Mucosa of rectum (tissue), 2 donors: ENCODE data around the gene SMIM5.

ENCODE experiments used
- H3K27ac ChIP-seq, 2 donors: one replicate each; pipeline ENCODE4 v1.7.0; 2013; ENCODE audit warnings: inconsistent platforms in 2 of 2, low read depth in 2 of 2, low read length in 2 of 2
- H3K27me3 ChIP-seq, 2 donors: one replicate each; pipeline ENCODE4 v1.7.0; 2013; ENCODE audit warnings: low read length in 2 of 2; ENCODE audit not compliant: control insufficient read depth in 2 of 2, insufficient read depth in 2 of 2
- H3K36me3 ChIP-seq, 2 donors: one replicate each; pipeline ENCODE4 v1.7.0; 2013; ENCODE audit warnings: low read length in 2 of 2; ENCODE audit not compliant: control insufficient read depth in 2 of 2, insufficient read depth in 2 of 2
- H3K4me1 ChIP-seq, 2 donors: one replicate each; pipeline ENCODE4 v1.7.0; 2013; ENCODE audit warnings: low read length in 2 of 2, mild to moderate bottlenecking in 1 of 2; ENCODE audit not compliant: control insufficient read depth in 2 of 2, insufficient read depth in 2 of 2
- H3K4me3 ChIP-seq, 2 donors: one replicate each; pipeline ENCODE4 v1.7.0; 2013; ENCODE audit warnings: low read length in 2 of 2
- H3K9ac ChIP-seq, 2 donors: one replicate each; pipeline ENCODE4 v1.7.0; 2013; ENCODE audit warnings: low read length in 2 of 2, low read depth in 1 of 2, mild to moderate bottlenecking in 1 of 2
- H3K9me3 ChIP-seq, 2 donors: one replicate each; pipeline ENCODE4 v1.7.0; 2013; ENCODE audit warnings: low read length in 2 of 2; ENCODE audit not compliant: control insufficient read depth in 2 of 2
- donor health status: healthy.
- donor health status: Normal muscosa, but diverticular disease.

SMIM5 gene

GRCh38 chr17:75646638-75646992, 13.4 kb downstream of the SMIM5 start:
- H3K9ac ChIP-seq: peak overlapping the region; percentile 57 to 78
- H3K36me3 ChIP-seq: peaks cover 10 to 20% of the 10 kb centered on the region in 2 donors
- H3K27ac ChIP-seq: peak overlapping the region; percentile 98 to 99
- peak overlapping the region; percentile 51 to 59 for H3K4me3 ChIP-seq
- no peaks in the 10 kb centered on the region for H3K9me3 ChIP-seq
- H3K27me3 ChIP-seq: no peaks in the 10 kb centered on the region
- peaks cover 35 to 55% of the 10 kb centered on the region in 2 donors for H3K4me1 ChIP-seq

DNA sequence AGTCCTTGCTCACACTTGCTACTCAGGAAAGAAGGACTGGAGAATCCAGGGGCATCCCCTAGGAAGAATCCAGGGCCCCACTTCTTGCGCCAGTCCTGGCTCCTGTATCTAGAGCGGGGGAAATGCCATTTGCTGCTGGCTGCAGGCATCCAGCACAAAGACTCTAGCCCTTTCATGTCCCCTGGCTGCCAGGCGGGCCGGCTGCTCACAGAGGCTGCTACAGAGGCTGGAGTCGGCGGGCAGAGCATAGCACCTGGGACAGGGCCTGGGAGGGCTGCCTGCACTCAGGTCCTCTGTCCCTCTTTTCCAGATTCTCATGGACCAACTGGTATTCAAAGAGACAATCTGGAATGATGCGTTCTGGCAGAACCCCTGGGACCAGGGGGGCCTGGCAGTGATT, 13.8 kb downstream of the SMIM5 start:
- Histone ChIP-seq H3K27ac (peak overlapping the region; percentile 98 to 99), H3K36me3 (peaks cover 10 to 20% of the 10 kb centered on the region in 2 donors), H3K27me3 (no peaks in the 10 kb centered on the region), H3K4me3 (peak overlapping the region in 1 of 2 donors; percentile 51), H3K9ac (peak overlapping the region; percentile 14 to 78), H3K4me1 (peaks cover 30 to 50% of the 10 kb centered on the region in 2 donors), H3K9me3 (no peaks in the 10 kb centered on the region)

GRCh38 chr17:75647921-75648320, 14.7 kb downstream of the SMIM5 start:
- no peaks in the 10 kb centered on the region for H3K27me3 ChIP-seq
- H3K36me3 ChIP-seq: peaks cover 10 to 23% of the 10 kb centered on the region in 2 donors
- H3K4me1 ChIP-seq: peaks cover 23 to 42% of the 10 kb centered on the region in 2 donors
- no peak overlapping the region for H3K9ac ChIP-seq
- H3K4me3 ChIP-seq: no peak overlapping the region
- H3K27ac ChIP-seq: peak overlapping the region in 1 of 2 donors; percentile 98
- no peaks in the 10 kb centered on the region for H3K9me3 ChIP-seq

DNA sequence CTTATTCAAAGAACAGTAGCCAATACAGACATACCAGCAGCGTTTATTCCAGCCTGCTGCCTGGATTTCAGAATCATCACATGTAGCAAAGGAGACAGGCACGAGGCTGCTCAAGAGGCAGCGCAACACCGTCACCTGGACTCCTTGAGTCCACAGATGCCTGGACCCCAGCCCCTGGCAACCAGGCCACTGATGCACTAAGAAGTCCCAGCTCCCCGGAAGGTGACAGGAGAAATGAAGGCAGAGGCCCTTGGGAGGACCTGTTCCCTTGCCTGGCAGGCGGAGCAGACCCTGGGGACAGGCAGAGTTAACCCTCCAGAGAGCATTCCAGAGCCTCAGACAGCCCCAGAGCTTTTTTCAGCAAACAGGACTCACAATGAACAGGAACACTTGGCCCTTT, 16.5 kb downstream of the SMIM5 start:
- no peak overlapping the region for H3K9ac ChIP-seq
- H3K9me3 ChIP-seq: no peaks in the 10 kb centered on the region
- peaks cover 10 to 23% of the 10 kb centered on the region in 2 donors for H3K36me3 ChIP-seq
- H3K27me3 ChIP-seq: no peaks in the 10 kb centered on the region
- H3K4me1 ChIP-seq: peaks cover 16 to 30% of the 10 kb centered on the region in 2 donors
- H3K27ac ChIP-seq: no peak overlapping the region
- no peak overlapping the region for H3K4me3 ChIP-seq

GRCh38 chr17:75650874-75651273, 17.6 kb downstream of the SMIM5 start:
- Histone ChIP-seq H3K27ac (peak overlapping the region; percentile 74 to 82), H3K27me3 (no peaks in the 10 kb centered on the region), H3K9ac (peak overlapping the region; percentile 14 to 50)

DNA sequence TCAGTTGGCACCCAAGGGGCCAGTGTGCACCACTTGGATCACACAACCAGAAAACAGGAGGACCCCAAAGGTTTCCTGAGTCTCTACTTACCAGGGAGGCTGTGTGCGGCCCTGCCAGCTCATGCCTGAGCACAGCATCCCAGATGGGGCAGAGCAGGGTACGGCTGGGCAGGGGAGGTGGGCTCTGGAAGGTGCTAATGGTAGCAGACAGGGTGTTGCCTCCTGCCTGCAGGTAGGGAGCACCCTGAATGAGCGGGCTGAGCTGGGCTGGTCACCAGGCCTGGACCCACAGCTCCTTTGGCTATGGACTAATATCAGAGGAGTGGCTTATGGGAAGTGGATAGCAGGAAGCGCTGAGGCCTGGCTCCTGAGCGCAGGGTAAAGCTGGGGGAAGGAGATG, 19.1 kb downstream of the SMIM5 start:
- H3K36me3 ChIP-seq: peaks cover 10 to 25% of the 10 kb centered on the region in 2 donors
- no peak overlapping the region for H3K9ac ChIP-seq
- peaks cover 0 to 7% of the 10 kb centered on the region in 2 donors for H3K4me1 ChIP-seq

More at GRCh38 chr17:75650874-75651273, 17.6 kb downstream of the SMIM5 start:
- H3K4me1 ChIP-seq: peaks cover 9 to 18% of the 10 kb centered on the region in 2 donors
- no peak overlapping the region for H3K4me3 ChIP-seq
- H3K36me3 ChIP-seq: peaks cover 10 to 23% of the 10 kb centered on the region in 2 donors
- no peaks in the 10 kb centered on the region for H3K9me3 ChIP-seq

GRCh38 chr17:75652934-75653549, 19.8 kb downstream of the SMIM5 start:
- Histone ChIP-seq H3K4me3 (no peak overlapping the region), H3K9me3 (no peaks in the 10 kb centered on the region), H3K27me3 (no peaks in the 10 kb centered on the region), H3K4me1 (peaks cover 0 to 7% of the 10 kb centered on the region in 2 donors), H3K9ac (no peak overlapping the region), H3K36me3 (peaks cover 11 to 26% of the 10 kb centered on the region in 2 donors), H3K27ac (no peak overlapping the region)

More for the DNA sequence above, 19.1 kb downstream of the SMIM5 start:
- Histone ChIP-seq H3K4me3 (no peak overlapping the region), H3K9me3 (no peaks in the 10 kb centered on the region), H3K27ac (no peak overlapping the region), H3K27me3 (no peaks in the 10 kb centered on the region)

GRCh38 chr17:75654176-75654575, 20.9 kb downstream of the SMIM5 start:
- Histone ChIP-seq H3K36me3 (peaks cover 15 to 26% of the 10 kb centered on the region in 2 donors), H3K27me3 (no peaks in the 10 kb centered on the region), H3K9me3 (no peaks in the 10 kb centered on the region), H3K27ac (no peak overlapping the region), H3K4me3 (no peak overlapping the region), H3K9ac (no peak overlapping the region), H3K4me1 (peaks cover 0 to 7% of the 10 kb centered on the region in 2 donors)

DNA sequence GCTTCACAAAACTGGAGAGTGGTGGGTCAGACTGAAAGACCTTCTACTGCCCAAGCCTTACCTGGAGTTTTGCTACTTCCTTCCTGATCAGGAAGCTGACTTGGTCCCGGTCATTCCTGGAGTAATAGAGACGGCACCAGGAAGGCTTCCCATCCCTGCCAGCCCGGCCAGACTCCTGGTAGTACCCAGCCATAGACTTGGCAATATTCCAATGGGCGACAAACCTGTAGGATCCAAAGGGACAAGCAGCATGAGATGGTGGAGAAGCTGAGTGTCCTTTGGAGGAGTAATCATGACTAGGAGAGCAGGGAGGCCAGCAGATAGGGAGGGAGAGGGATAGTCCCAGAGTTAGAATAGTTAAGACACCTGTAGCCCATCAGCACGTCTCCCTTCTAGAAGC, 25.0 kb downstream of the SMIM5 start:
- Histone ChIP-seq H3K9ac (no peak overlapping the region), H3K9me3 (no peaks in the 10 kb centered on the region), H3K4me1 (no peaks in the 10 kb centered on the region), H3K36me3 (peaks cover 33 to 34% of the 10 kb centered on the region in 2 donors), H3K27ac (no peak overlapping the region), H3K4me3 (no peak overlapping the region), H3K27me3 (no peaks in the 10 kb centered on the region)

DNA sequence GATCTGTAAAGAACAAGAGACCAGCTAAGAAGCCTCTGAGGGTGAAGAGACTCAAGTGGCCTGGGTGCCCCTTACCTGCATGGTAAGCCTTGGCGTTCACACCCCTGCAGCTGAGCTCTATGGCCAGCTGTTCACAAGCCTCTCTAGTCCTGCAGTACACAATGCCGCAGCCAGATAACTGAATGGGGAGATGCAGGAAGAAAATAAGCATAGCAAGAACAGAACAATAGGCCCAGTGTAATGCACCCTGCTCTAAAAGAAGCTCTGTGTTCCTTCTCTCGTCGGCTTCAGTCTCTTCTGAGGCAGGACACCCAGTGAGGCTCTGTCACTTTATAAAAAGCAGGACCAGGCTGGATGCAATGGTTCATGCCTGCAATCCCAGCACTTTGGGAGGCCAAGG, 28.3 kb downstream of the SMIM5 start:
- Histone ChIP-seq H3K36me3 (peaks cover 37 to 38% of the 10 kb centered on the region in 2 donors), H3K4me1 (peaks cover 6 to 7% of the 10 kb centered on the region in 2 donors), H3K4me3 (no peak overlapping the region), H3K27ac (no peak overlapping the region), H3K27me3 (no peaks in the 10 kb centered on the region), H3K9ac (no peak overlapping the region), H3K9me3 (no peaks in the 10 kb centered on the region)
